Lung (tissue), 12 donors: ENCODE measurements around the gene PDIA4. TPM values are rescaled to one million over a fixed set of nuclear protein-coding genes. Genes with fewer than 3 reads are reported as not detected.

ENCODE experiments used
- ATAC-seq: fragments of 200-7000 bp; cut with Tn5 transposase; one replicate; pipeline ENCODE4 v1.9.1; 2020; ENCODE audit warnings: moderate number of reproducible peaks; ENCODE audit not compliant: insufficient read depth, low FRiP score
- DNase-seq, 3 donors: peaks; one replicate each; pipeline ENCODE4 v3.0.0-alpha.2; 2013 to 2017
- H3K27ac ChIP-seq, 2 donors: one replicate each; pipeline ENCODE4 v1.5.1; 2013; ENCODE audit warnings: mild to moderate bottlenecking in 2 of 2, moderate library complexity in 2 of 2, control low read depth in 1 of 2, inconsistent platforms in 1 of 2, low read depth in 1 of 2, low read length in 1 of 2
- H3K27me3 ChIP-seq, 3 donors: one replicate each; pipeline ENCODE4 v1.5.1; 2013; ENCODE audit warnings: low read length in 2 of 3; ENCODE audit not compliant: control insufficient read depth in 3 of 3, insufficient read depth in 3 of 3
- H3K36me3 ChIP-seq, 4 donors: one replicate each; pipeline ENCODE4 v1.5.1; 2013; ENCODE audit warnings: low read length in 4 of 4, mild to moderate bottlenecking in 1 of 4, moderate library complexity in 1 of 4; ENCODE audit not compliant: control insufficient read depth in 4 of 4, insufficient read depth in 4 of 4
- H3K4me1 ChIP-seq, 5 donors: one replicate each; pipeline ENCODE4 v1.5.1; 2013; ENCODE audit warnings: low read length in 5 of 5, mild to moderate bottlenecking in 2 of 5, moderate library complexity in 1 of 5; ENCODE audit not compliant: control insufficient read depth in 5 of 5, insufficient read depth in 5 of 5
- H3K4me3 ChIP-seq: one replicate; pipeline ENCODE4 v1.5.1; 2013; ENCODE audit warnings: mild to moderate bottlenecking, control low read depth, moderate library complexity
- H3K9ac ChIP-seq, 2 donors: one replicate each; pipeline ENCODE4 v1.5.1; 2013; ENCODE audit warnings: low read length in 2 of 2, control low read depth in 1 of 2; ENCODE audit not compliant: insufficient read depth in 1 of 2
- H3K9me3 ChIP-seq, 4 donors: one replicate each; pipeline ENCODE4 v1.5.1; 2013; ENCODE audit warnings: low read length in 3 of 4, mild to moderate bottlenecking in 1 of 4, moderate library complexity in 1 of 4; ENCODE audit not compliant: control insufficient read depth in 4 of 4, insufficient read depth in 3 of 4
- CTCF ChIP-seq: IDR thresholded peaks from 2 replicates; pipeline ENCODE4 v1.5.1; 2012; ENCODE audit warnings: mild to moderate bottlenecking; ENCODE audit errors: control extremely low read depth, extremely low read depth
- WGBS, 2 donors: extraction: QIAGEN DNeasy Blood & Tissue Kit; methylation state at CpG; one replicate each; pipeline ENCODE4 v1.1.7; 2013; 5-methylcytosine and 5-hydroxymethylcytosine counted together
- polyA plus RNA-seq, 2 donors: library from polyadenylated mRNA; stranded (reverse); fragments of 200-250 nt; gene quantifications; one replicate each; pipeline ENCODE4 v1.2.1, GENCODE V29; 2013
- total RNA-seq, 2 donors: library from RNA; depleted of rRNA in 1 of 2; stranded (reverse); fragments of >200 nt in 1 of 2; gene quantifications; one replicate each; pipeline ENCODE4 v1.2.1, GENCODE V29; 2014 to 2021
- donor health status: control.
- donor health status: control.
- donor health status: Bipolar disorder and iron deficiency.
- donor health status: healthy.
- donor health status: DM: yes; HTN: yes; CAD: no.

Gene PDIA4
- total and polyA plus RNA-seq, 4 donors, result 48.6 to 213 (median 147) TPM

GRCh38 chr7:149011491-149011890 is 16.8 kb downstream of the PDIA4 start:
- H3K36me3 ChIP-seq, result peaks cover 38 to 64% (median 45%) of the 10 kb centered on the region in 4 donors
- H3K9ac ChIP-seq, result no peak overlapping the region
- 96 to 97% methylated on average over 8 of the region's 8 CpGs for WGBS, 2 donors
- H3K27ac ChIP-seq, result no peak overlapping the region
- no peaks in the 10 kb centered on the region for H3K4me1 ChIP-seq
- H3K27me3 ChIP-seq, result no peaks in the 10 kb centered on the region
- DNase-seq (no peak), ATAC-seq (no peak)
- no peaks in the 10 kb centered on the region for H3K9me3 ChIP-seq
- TF ChIP-seq CTCF, result no peak
- no peak overlapping the region for H3K4me3 ChIP-seq

GRCh38 chr7:149010451-149010850 is 17.9 kb downstream of the PDIA4 start:
- no peak for TF ChIP-seq CTCF
- H3K36me3 ChIP-seq, result peaks cover 36 to 69% (median 40%) of the 10 kb centered on the region in 4 donors
- no peak overlapping the region for H3K9ac ChIP-seq
- no peak for ATAC-seq
- no peaks in the 10 kb centered on the region for H3K4me1 ChIP-seq
- 94 to 96% methylated on average over 5 of the region's 5 CpGs for WGBS, 2 donors
- no peak for DNase-seq
- no peaks in the 10 kb centered on the region for H3K9me3 ChIP-seq
- H3K4me3 ChIP-seq, result no peak overlapping the region
- H3K27me3 ChIP-seq, result no peaks in the 10 kb centered on the region
- H3K27ac ChIP-seq, result no peak overlapping the region

GRCh38 chr7:149009527-149009926 is 18.8 kb downstream of the PDIA4 start:
- H3K27me3 ChIP-seq, result no peaks in the 10 kb centered on the region
- WGBS, 2 donors, result 88% methylated on average over 3 of the region's 3 CpGs
- no peak for TF ChIP-seq CTCF
- no peak overlapping the region for H3K9ac ChIP-seq
- H3K27ac ChIP-seq, result no peak overlapping the region
- H3K4me1 ChIP-seq, result no peaks in the 10 kb centered on the region
- H3K9me3 ChIP-seq, result no peaks in the 10 kb centered on the region
- ATAC-seq (no peak), DNase-seq (no peak)
- no peak overlapping the region for H3K4me3 ChIP-seq
- H3K36me3 ChIP-seq, result peaks cover 35 to 70% (median 41%) of the 10 kb centered on the region in 4 donors

- ATAC-seq (no peak), DNase-seq (no peak)
- Histone ChIP-seq H3K27me3 (no peaks in the 10 kb centered on the region), H3K9me3 (no peaks in the 10 kb centered on the region), H3K36me3 (peaks cover 35 to 74% (median 39%) of the 10 kb centered on the region in 4 donors), H3K9ac (no peak overlapping the region), H3K27ac (no peak overlapping the region), H3K4me1 (no peaks in the 10 kb centered on the region), H3K4me3 (no peak overlapping the region)
- TF ChIP-seq CTCF, result no peak
- 89 to 92% methylated on average over 6 of the region's 6 CpGs for WGBS, 2 donors
Measured at GRCh38 chr7:149007611-149008010, 20.7 kb downstream of the PDIA4 start.
